Measurements from ENCODE around the gene TTLL10. TPM values are rescaled to one million over a fixed set of nuclear protein-coding genes. Genes with fewer than 3 reads are reported as not detected.

The TTLL10 gene
- total RNA-seq, 1 donor from 2014 or later: not detected

GRCh38 chr1:1156140-1157032, 17.3 kb upstream of the TTLL10 start:
- DNase-seq (ENCODE audit: low read depth) (no peak), FAIRE-seq (no peak)
- TF ChIP-seq CTCF (IDR thresholded peaks at IDR 0.05; ENCODE audit: insufficient read depth, low read length, severe bottlenecking): no peak
- Histone ChIP-seq H3K27me3 (ENCODE audit: control insufficient read depth, insufficient read depth, low read length) (no peaks in the 10 kb centered on the region), H3K4me3 (ENCODE audit: low read depth, low read length) (no peak overlapping the region), H3K36me3 (ENCODE audit: control insufficient read depth, insufficient read depth, low read length) (no peaks in the 10 kb centered on the region)

- DNase-seq (ENCODE audit: low read depth) (no peak), FAIRE-seq (no peak)
- Histone ChIP-seq H3K4me3 (ENCODE audit: low read depth, low read length) (no peak overlapping the region), H3K27me3 (ENCODE audit: control insufficient read depth, insufficient read depth, low read length) (no peaks in the 10 kb centered on the region), H3K36me3 (ENCODE audit: control insufficient read depth, insufficient read depth, low read length) (no peaks in the 10 kb centered on the region)
- TF ChIP-seq CTCF (IDR thresholded peaks at IDR 0.05; ENCODE audit: insufficient read depth, low read length, severe bottlenecking): no peak
Observed at GRCh38 chr1:1157033-1157365, 16.7 kb upstream of the TTLL10 start.

- no peak for TF ChIP-seq CTCF (IDR thresholded peaks at IDR 0.05; ENCODE audit: insufficient read depth, low read length, severe bottlenecking)
- H3K4me3 ChIP-seq (ENCODE audit: low read depth, low read length): peak overlapping the region; percentile 46
- DNase-seq (ENCODE audit: low read depth) (peak; percentile 83), FAIRE-seq (no peak)
- no peaks in the 10 kb centered on the region for H3K27me3 ChIP-seq (ENCODE audit: control insufficient read depth, insufficient read depth, low read length)
- H3K36me3 ChIP-seq (ENCODE audit: control insufficient read depth, insufficient read depth, low read length): no peaks in the 10 kb centered on the region
Observed at GRCh38 chr1:1157426-1157913, 16.2 kb upstream of the TTLL10 start.

- no peaks in the 10 kb centered on the region for H3K27me3 ChIP-seq (ENCODE audit: control insufficient read depth, insufficient read depth, low read length)
- no peak for DNase-seq (ENCODE audit: low read depth)
- TF ChIP-seq CTCF (IDR thresholded peaks at IDR 0.05; ENCODE audit: insufficient read depth, low read length, severe bottlenecking): no peak
- H3K4me3 ChIP-seq (ENCODE audit: low read depth, low read length): peak overlapping the region; percentile 46
- no peak for FAIRE-seq
- no peaks in the 10 kb centered on the region for H3K36me3 ChIP-seq (ENCODE audit: control insufficient read depth, insufficient read depth, low read length)
Observed at GRCh38 chr1:1157914-1158710, 15.6 kb upstream of the TTLL10 start.

GRCh38 chr1:1160281-1160930, 13.3 kb upstream of the TTLL10 start:
- DNase-seq (ENCODE audit: low read depth): no peak

More at GRCh38 chr1:1160281-1160930, 13.3 kb upstream of the TTLL10 start:
- no peak overlapping the region for H3K4me3 ChIP-seq (ENCODE audit: low read depth, low read length)
- no peak for TF ChIP-seq CTCF (IDR thresholded peaks at IDR 0.05; ENCODE audit: insufficient read depth, low read length, severe bottlenecking)
- peaks cover 2% of the 10 kb centered on the region for H3K36me3 ChIP-seq (ENCODE audit: control insufficient read depth, insufficient read depth, low read length)
- H3K27me3 ChIP-seq (ENCODE audit: control insufficient read depth, insufficient read depth, low read length): no peaks in the 10 kb centered on the region
- FAIRE-seq: peak; percentile 76
